Activated naive CD4-positive, alpha-beta T cell treated with Interleukin-2 at 50 U/mL for 16 hours (primary cell): ENCODE data around the gene CLEC20A.

Source experiments
- DNase-seq: peaks from one replicate; pipeline ENCODE4 v3.0.0-alpha.2; 2020

The CLEC20A gene

GRCh38 chr1:178496410-178497135, at the start of gene CLEC20A:
TSS of gene CLEC20A (minus strand) at chr1:178496964. CDS start at chr1:178496939, 25 bp downstream.
- DNase-seq = no peak

DNA sequence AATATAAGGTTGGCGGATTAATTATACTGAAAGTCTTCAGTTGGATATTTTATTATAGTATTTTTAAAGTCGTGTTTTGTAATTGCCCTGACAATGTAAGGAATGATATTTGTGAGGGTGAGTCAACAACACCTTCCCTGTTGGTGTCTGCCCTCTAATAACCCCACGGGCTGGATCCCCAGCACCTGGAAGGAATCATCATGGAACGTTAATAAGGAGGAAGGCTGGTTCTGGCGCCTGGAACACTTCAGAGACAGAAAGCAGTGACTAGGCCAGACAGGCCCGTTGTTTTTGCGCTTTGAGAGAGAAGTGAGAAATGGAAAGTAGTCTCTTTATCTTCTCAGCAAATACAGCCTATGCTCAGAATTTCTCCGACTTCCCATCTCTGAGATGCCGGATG, 47.8 kb upstream of the CLEC20A start:
- DNase-seq = no peak

DNA sequence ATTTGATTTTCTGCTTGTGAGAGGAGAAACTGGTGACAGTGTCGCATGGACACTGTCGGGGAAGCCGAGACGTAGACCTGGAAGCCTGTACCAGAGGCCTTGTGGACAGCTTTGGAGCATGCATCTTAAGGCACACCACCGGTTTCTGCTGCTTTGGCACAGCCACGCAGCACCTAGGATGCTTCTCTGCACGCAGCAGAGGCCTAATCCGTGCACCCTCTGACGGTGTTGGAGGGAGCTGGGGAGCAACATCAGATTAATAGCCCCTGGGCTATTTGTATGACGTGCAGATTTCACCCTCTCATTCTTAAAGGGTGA, 46.5 kb upstream of the CLEC20A start:
- no peak for DNase-seq

DNA sequence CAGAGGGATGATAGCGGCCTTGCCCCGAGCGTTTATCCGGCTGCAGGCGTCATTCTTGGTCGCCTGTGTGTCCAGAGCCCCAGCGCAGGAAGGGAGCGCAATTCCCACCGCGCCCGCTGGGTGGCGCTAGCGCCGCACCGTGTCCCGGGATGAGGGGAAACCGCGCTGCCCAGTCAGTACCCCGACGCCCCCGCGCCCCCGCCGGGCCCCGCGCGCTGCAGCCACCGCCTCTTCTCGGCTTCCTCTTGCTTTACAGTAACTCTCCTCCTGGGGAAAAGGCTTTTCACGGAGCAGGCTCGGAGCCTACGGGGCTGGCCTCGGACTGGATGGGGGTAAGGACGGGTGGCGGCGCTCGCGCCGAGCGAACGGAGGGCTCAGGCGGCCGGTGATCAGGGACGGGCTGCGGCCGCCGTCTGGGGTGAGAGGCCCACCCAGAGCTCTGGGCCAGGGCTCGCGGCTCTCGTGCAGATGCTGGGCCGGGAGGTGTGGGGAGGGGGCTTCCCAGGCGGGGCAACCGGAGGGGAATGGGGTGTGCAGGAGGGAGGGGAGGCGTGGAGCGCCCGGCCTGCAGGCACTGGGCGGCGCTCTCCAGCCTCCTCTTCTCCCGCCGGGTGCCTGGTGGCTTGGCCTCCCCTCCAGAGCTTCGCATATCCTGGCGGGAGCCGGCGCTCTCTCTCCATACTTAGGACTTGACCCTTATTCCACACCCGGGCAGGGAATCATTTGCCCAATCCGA, 46.0 kb upstream of the CLEC20A start:
- DNase-seq = peak; percentile 89

DNA sequence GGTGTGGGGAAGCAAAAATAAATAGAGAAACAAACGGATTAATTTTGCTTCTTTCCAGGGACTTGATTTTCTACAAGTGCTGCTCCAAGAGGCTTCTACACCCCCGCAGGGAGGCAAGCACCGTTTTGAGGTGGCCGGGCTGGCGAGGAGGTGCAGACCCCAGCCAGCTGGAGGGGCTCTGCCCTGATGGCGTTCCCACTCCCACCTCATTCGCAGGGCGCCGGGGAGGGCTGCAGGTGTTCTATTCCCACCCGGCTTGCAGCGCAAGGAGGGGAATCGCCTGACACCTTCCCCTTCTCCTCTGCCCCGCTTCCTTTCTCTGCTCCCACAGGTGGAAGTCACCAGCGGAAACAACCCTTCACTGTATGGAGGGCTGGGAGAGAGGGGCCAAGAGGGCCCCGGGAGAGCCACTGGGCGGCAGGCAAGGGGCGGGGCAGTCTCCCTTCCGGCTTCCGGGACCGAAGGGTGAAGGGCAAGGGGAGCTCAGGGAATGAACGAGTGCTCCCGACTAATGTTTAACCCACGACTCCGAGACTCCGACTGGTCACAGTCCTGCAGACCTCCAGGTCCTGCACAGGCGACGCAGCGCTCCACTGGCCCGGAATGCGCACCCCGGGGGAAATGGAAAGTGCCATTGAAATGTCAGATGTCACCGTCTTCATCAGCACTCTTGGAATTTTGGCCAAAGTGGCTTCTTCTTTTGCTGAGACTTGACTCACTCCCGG, 45.2 kb upstream of the CLEC20A start:
- DNase-seq = peak; percentile 48

DNA sequence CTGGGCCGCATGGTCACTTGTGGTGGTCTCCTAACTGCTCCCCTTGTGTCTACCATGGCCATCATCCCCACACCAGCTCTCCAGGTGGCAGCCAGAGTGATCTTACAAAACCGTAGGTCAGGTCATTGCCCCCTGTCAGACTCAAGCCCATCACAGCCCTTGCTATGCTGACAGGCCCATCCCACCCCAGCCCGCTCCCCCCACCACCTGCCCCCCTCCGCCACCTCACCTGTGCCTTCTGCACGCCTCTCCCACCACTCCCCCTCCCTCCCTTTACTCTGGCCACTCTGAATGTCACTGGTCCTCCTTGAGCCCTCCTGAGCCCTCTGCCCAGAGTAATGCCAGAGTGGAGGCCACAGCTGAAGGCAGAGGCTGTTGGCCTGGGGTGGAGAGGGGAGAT, 44.6 kb upstream of the CLEC20A start:
- DNase-seq = no peak

GRCh38 chr1:178540646-178541045, 43.9 kb upstream of the CLEC20A start:
- DNase-seq = no peak

- DNase-seq = no peak
Measured at GRCh38 chr1:178540204-178540603, 43.4 kb upstream of the CLEC20A start.

- DNase-seq = no peak
Measured at GRCh38 chr1:178539291-178539690, 42.5 kb upstream of the CLEC20A start.

DNA sequence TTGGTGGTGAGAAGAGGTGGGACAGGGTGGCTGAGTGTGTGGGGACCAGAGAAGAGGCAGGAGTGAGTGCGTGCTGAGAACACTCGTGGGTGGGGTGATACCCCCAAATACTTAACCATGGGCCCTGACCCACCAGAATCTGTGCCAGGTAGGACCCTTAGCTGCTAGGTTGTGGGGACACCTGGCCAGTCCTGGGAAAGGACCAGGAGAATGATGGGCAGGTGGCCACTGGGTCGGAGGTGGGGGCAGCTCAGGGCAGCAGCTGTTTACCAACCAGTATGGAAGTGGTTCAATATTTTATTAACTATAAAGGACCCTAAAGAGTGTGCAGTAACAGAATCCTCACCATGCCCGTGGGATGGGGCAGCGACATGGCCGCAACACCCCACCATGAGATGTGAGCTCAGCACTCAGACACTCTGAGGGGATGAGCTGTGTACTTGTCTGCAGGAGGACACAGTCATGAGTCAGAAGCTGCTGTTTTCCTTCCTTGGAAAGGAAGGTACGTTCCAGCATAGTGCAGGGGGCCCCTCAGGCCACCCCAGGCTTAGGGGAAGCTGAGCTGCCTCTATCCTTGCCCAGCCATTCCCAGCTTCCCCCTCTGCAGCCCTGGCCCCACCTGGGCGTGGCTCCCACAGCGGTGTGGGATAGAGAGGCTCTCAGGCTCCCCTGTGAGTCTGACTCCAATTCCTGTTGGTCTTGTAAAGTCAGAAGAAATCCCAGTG, 41.6 kb upstream of the CLEC20A start:
- no peak for DNase-seq

- DNase-seq = no peak
Measured at GRCh38 chr1:178537382-178538090, 40.8 kb upstream of the CLEC20A start.

GRCh38 chr1:178536844-178537371, 40.1 kb upstream of the CLEC20A start:
- no peak for DNase-seq

- no peak for DNase-seq
Measured at GRCh38 chr1:178536329-178536728, 39.6 kb upstream of the CLEC20A start.

GRCh38 chr1:178534137-178534868, 37.5 kb upstream of the CLEC20A start:
- DNase-seq = no peak

DNA sequence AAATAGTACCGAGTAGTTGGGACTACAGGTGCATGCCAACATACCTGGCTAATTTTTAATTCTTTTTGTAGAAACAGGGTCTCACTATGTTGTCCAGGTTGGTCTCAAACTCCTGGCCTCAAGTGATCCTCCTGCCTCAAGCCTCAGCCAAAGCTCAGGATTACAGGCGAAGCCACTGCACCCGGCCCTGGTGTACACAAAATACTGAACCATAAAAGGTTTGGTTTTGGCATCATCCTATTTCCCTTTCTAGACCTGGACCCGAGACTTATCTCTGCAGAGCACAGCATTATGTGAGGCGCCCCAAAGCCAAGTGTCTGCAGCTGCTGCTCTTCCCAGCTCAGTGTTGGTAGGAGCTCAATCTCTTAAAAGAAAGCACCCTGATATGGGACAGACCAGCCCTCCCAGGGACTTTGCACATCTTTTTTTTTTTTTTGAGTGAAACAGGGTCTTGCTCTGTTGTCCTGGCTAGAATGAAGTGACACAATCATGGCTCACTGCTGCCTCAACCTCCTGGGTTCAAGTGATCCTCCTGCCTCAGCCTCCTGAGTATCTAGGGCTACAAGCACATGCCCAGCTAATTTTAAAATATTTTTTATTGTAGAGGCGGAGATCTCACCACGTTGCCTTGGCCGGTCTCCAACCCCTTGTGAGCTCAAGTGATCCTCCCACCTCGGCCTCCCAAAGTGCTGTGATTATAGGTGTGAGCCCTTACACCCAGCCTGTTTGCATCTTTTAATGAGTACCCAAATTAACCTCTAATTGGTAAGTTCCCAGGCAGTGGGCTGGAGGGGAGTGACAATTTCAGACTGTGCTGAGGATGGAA, 36.6 kb upstream of the CLEC20A start:
- DNase-seq = no peak

- peak; percentile 73 for DNase-seq
Measured at GRCh38 chr1:178532392-178532791, 35.6 kb upstream of the CLEC20A start.

DNA sequence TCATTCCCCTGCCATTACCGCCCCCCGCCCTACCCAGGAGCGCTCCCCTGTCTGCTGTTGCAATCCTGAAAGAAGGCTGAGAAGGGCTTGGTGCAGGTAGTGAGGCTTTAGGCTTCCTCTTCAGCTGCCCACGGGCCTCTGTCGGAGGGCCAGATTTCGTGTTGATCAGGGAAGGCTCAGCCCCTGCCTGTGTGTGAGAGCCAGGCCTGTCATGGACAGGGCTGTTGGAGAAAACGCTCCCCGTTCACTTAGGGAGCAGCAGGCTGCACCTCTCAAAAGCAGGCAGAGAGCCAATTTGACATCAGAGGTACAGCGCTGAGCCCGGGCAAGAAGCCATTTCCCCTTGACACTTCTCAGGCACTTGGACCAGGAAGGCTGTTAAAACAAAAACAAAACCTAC, 35.1 kb upstream of the CLEC20A start:
- DNase-seq = no peak

DNA sequence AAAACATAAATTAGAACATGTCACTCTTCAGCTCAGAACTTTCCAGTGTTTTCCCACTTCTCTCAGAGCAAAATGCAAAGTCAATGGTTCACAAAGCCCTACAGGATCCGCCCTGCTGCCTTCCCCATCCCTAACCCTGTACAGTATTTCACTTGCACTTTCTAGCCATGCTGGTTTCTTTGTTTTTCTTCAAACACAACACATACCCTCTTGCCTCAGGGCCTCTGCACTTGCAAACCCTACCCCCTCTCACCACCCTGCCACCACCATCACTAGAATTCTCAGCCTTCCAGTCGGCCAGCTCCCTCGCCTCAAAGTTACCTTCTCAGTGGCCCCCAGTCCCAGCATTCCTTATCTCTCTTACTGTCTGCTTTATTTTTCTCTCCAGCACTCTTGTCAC, 33.7 kb upstream of the CLEC20A start:
- DNase-seq = no peak

DNA sequence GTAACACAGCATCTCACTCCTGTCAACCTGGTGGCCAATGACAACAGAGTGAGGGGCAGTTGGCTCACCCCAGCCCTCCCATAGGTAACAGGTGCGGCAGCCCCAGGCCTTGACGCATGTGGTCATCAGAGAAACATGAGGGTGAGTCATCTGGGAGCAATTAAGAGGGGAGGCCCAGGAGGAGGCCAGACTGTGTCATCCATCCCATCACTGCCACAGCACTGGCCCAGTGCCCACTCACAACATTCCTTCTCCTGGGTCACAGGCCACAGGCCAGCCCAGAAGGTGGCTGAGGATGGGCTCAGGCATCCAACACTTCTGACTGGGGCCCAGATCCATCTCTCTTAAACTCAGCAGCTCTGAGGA, 33.3 kb upstream of the CLEC20A start:
- DNase-seq = no peak

GRCh38 chr1:178529364-178530036, 32.7 kb upstream of the CLEC20A start:
- no peak for DNase-seq
